MM.1S (cell line): ENCODE data around the gene CST1.
"Not testable (repeated sequence)": the region's sequence is repeated elsewhere in the genome, so short reads cannot be mapped to it uniquely, and the experiment has no call there.

ENCODE experiments used
- EZH2 ChIP-seq: fragments of 300-600 bp; sonication (generic); optimal IDR thresholded peaks from 2 replicates; pipeline ENCODE3; 2017; ENCODE audit warnings: low read depth, mild to moderate bottlenecking, antibody characterized with exemption, low read length, mixed read lengths
- EZH2phosphoT487 ChIP-seq: fragments of 300-600 bp; sonication (generic); IDR thresholded peaks from 2 replicates; pipeline ENCODE4 v1.6.1; 2018; ENCODE audit warnings: antibody characterized with exemption, low read length
- TF ChIP-seq, protein P1 (sequence below): fragments of 300-600 bp; sonication (generic); IDR thresholded peaks from 2 replicates; pipeline ENCODE4 v1.5.1; 2016; ENCODE audit warnings: antibody characterized with exemption, low read length, mixed read lengths

- not testable (repeated sequence) for TF ChIP-seq EZH2, EZH2phosphoT487
- TF ChIP-seq, protein P1, sequence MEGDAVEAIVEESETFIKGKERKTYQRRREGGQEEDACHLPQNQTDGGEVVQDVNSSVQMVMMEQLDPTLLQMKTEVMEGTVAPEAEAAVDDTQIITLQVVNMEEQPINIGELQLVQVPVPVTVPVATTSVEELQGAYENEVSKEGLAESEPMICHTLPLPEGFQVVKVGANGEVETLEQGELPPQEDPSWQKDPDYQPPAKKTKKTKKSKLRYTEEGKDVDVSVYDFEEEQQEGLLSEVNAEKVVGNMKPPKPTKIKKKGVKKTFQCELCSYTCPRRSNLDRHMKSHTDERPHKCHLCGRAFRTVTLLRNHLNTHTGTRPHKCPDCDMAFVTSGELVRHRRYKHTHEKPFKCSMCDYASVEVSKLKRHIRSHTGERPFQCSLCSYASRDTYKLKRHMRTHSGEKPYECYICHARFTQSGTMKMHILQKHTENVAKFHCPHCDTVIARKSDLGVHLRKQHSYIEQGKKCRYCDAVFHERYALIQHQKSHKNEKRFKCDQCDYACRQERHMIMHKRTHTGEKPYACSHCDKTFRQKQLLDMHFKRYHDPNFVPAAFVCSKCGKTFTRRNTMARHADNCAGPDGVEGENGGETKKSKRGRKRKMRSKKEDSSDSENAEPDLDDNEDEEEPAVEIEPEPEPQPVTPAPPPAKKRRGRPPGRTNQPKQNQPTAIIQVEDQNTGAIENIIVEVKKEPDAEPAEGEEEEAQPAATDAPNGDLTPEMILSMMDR = not testable (repeated sequence)
Measured at GRCh38 chr20:23747551-23747950, 3.2 kb downstream of the CST1 start.
